ENCODE measurements around the gene EPHB2.

Gene EPHB2

GRCh38 chr1:22910986-22911651 is 200.5 kb downstream of the EPHB2 start:
- no peak for TF ChIP-seq CTCF (IDR thresholded peaks at IDR 0.05; ENCODE audit: low read depth, low read length)
- DNase-seq (ENCODE audit: extremely low read depth, low read depth), result no peak

DNA sequence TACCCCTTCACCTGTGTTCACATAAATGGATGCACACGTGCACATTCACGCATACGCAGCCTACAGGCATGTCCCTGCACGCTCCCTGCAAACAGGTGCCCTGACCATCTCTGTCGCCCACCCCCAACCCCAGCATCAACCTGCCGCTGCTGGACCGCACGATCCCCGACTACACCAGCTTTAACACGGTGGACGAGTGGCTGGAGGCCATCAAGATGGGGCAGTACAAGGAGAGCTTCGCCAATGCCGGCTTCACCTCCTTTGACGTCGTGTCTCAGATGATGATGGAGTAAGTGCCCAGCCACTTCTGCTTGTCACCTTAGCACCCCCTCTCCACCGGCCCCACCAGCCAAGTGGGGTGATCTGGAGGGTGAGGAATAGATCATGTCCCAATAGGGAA is 201.7 kb downstream of the EPHB2 start:
- no peak for DNase-seq (ENCODE audit: extremely low read depth, low read depth)
- no peak for TF ChIP-seq CTCF (IDR thresholded peaks at IDR 0.05; ENCODE audit: low read depth, low read length)

GRCh38 chr1:22913421-22914141 is 202.9 kb downstream of the EPHB2 start:
- DNase-seq (ENCODE audit: extremely low read depth, low read depth), result no peak
- no peak for TF ChIP-seq CTCF (IDR thresholded peaks at IDR 0.05; ENCODE audit: low read depth, low read length)

DNA sequence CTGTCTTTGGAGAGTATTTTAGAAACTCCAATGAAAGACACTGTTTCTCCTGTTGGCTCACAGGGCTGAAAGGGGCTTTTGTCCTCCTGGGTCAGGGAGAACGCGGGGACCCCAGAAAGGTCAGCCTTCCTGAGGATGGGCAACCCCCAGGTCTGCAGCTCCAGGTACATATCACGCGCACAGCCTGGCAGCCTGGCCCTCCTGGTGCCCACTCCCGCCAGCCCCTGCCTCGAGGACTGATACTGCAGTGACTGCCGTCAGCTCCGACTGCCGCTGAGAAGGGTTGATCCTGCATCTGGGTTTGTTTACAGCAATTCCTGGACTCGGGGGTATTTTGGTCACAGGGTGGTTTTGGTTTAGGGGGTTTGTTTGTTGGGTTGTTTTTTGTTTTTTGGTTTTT is 203.5 kb downstream of the EPHB2 start:
- DNase-seq (ENCODE audit: extremely low read depth, low read depth), result no peak

GRCh38 chr1:22914633-22915217 is 204.1 kb downstream of the EPHB2 start:
- no peak for DNase-seq (ENCODE audit: extremely low read depth, low read depth)
- TF ChIP-seq CTCF (IDR thresholded peaks at IDR 0.05; ENCODE audit: low read depth, low read length), result no peak

More for the DNA sequence above, 203.5 kb downstream of the EPHB2 start:
- no peak for TF ChIP-seq CTCF (IDR thresholded peaks at IDR 0.05; ENCODE audit: low read depth, low read length)

DNA sequence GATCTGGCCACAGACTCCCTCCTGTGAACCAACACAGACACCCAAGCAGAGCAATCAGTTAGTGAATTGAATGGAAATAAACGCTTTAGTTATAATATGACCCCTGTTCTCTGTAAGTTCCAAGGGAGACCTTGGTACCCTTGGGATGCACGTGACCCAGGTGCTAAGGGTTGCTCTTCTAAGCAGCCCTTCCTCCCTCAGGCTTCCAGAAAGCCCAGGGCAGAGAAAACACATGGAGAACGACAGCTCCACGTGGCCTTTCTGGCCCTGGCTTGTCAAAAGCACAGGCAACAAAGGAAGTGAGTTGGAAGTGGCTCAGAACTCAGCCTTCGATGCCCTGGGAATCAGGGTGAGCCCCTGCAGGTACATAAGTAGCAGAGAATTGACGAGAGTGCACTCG is 204.6 kb downstream of the EPHB2 start:
- DNase-seq (ENCODE audit: extremely low read depth, low read depth), result no peak
- TF ChIP-seq CTCF (IDR thresholded peaks at IDR 0.05; ENCODE audit: low read depth, low read length), result no peak

DNA sequence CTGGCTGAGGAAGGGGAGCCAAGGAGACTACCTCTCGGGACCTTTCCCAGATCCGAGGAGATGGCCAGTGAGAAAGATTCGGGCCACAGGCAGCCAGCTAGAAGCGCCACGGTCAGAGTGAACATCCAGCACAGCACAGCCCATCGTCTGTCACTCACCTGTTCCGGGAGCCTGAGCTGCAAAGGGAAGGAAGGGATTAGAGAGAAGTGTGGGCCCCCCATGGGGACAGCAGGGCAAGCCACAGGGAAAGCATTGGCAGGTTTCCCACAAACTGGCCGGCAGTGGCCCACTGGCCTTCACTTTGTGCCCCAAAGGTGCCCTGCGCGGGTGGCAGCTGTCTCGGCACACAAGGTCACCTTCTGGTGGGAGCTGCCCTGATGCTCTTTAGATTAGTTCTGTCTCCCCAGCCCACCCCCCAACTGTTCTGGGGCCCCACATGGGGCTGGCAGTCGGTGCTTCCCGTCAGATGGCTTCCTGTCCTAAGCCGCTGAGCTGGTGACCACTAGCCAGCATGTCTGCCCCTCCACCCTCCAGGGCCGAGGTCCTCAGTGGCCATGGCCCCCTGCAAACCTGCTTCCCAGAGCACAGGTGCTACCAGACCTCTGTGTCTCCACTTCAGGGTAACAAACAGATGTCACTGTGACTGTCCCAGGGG is 205.3 kb downstream of the EPHB2 start:
- no peak for DNase-seq (ENCODE audit: extremely low read depth, low read depth)

More for the DNA sequence above, 205.3 kb downstream of the EPHB2 start:
- TF ChIP-seq CTCF (IDR thresholded peaks at IDR 0.05; ENCODE audit: low read depth, low read length), result no peak
